HG03060 (cell line): ENCODE measurements around the gene HBG2.
A peak's percentile ranks its signal among the peaks of the same experiment; 100 is the strongest.
"Not testable (repeated sequence)": the region's sequence is repeated elsewhere in the genome, so short reads cannot be mapped to it uniquely, and the experiment has no call there.

ENCODE experiments used
- ATAC-seq: cut with Tn5 transposase; IDR thresholded peaks from one replicate; pipeline ENCODE4 v1.9.1; 2021; ENCODE audit warnings: low read depth, moderate number of reproducible peaks; ENCODE audit not compliant: unreplicated experiment

The HBG2 gene

DNA sequence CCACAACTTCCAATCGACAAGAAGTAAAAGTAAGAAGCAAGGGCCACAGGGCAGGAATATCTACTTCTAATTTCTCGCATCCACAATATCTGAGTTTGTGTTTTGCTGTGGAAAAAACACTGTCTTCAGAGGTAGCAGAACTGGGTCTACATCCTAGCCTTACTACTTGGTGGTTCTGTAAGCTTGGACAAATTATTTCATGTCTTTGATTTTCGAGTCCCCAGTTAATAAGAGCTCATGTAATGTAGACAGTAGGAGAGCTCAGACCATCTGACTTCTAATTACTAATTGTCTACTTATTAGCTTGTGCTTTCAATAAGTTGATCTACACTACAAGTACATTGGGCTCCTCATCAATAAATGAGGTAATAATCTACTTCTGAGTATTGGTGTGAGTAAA lies 28.5 kb upstream of the HBG2 start:
- ATAC-seq, result no peak

DNA sequence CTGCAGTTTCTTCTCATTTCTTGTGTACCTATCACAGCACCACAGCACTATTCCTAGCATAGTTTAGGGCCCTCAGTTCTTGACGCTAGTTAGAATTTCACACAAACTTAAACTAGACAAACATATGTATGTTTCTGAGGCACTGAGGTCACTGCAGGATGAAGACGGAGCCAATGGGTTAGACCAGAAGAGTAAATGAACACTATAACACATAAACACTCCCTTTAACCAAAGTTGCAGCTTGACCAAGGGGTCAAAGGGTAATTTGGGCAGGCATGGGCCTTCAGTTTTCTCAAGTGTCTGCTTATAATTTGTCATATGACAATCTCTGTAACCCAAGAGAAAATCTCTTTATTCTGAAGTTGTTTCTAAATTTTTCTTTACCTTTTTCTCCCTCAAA lies 28.0 kb upstream of the HBG2 start:
- no peak for ATAC-seq

DNA sequence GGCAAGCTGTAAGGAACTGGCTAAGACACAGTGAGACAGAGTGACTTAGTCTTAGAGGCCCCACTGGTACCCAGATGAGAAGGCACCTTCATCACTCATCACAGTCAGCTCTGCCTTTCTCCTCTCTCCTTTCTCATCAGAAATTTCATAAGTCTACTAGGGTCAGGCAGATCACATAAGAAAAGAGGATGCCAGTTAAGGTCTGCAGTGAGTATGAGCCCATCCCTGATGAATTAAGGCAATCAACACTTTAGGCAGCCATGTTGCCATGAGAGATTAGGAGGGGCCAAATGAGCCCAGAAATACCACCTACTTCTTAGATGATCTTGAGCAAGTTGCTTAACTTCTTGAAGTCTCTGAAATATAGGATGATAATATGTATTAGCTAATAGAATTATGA lies 27.0 kb upstream of the HBG2 start:
- no peak for ATAC-seq

DNA sequence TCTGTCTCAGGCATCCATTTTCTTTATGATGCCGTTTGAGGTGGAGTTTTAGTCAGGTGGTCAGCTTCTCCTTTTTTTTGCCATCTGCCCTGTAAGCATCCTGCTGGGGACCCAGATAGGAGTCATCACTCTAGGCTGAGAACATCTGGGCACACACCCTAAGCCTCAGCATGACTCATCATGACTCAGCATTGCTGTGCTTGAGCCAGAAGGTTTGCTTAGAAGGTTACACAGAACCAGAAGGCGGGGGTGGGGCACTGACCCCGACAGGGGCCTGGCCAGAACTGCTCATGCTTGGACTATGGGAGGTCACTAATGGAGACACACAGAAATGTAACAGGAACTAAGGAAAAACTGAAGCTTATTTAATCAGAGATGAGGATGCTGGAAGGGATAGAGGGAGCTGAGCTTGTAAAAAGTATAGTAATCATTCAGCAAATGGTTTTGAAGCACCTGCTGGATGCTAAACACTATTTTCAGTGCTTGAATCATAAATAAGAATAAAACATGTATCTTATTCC lies 26.1 kb upstream of the HBG2 start:
- peak; percentile 93 for ATAC-seq

DNA sequence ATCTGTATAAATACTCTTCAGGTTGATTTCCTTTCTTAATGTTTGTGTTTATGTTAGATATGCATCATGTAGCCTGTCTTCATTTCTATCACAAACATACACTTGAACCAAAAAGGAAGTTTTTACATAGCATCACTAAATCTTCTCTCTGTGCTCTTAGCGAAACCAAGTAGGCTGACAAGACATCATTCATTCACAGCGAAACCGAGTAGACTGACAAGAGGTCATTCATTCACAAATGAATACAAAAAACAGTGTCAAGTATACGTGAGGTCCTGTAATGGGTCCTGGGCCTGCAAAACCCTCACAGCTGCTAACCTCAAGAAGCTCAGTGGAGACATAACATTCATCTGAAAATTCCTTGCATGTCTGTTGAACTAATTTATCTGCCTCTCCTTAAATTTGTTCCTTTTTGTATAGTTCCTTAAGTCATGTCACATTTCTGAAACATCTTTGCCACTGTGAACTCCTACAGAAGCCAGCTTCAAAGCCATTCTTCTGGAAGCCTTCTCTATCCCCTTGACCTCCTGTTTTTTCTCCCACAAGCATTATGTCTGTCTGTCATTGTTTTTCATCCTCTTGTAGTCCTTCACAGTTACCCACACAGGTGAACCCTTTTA lies 25.0 kb upstream of the HBG2 start:
- ATAC-seq, result no peak

DNA sequence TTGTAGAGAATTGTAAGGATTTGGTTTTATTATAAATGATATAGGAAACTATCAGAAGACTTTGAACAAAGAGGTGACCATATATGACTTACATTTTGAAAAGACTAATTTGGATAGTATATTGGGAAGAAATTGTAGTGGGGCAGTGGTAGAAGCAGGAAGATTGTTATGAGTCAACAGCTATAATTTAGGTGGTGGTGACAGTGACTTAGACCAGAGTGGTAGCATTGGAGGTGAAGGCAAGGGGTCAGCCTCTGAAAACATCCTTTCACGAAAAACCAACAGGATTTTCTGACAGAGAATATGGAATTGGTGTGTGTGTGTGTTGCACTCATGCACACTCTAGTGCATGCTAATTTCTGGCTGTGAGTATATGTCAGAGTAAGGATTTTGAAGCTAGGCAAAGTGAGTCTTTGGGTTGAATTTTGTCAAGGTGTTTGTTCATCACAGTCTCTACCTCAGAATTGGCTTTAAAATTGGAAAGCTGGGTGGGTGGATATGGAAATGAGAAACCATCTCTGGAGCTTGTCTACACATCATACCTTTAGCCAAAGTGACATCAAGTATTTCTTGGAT lies 23.3 kb upstream of the HBG2 start:
- peak; percentile 42 for ATAC-seq

DNA sequence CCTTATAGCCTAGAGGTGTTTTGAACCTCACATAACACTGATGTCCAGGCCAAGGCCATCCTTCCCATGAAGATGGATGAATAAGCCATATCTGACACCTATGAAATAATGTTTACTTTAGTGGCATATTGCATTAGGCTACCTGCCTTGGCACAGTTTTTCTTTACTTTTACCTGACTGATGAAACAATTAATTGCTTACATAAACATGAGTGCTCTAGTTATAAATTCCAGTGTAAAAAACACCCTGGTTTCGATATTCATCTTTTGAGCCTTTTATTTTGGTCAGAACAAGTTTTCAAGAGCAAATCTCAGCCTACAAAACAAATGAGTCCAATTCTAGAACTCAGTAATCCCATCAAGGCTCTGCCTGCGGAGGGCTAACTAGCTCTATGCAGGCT lies 22.1 kb upstream of the HBG2 start:
- ATAC-seq, result no peak

DNA sequence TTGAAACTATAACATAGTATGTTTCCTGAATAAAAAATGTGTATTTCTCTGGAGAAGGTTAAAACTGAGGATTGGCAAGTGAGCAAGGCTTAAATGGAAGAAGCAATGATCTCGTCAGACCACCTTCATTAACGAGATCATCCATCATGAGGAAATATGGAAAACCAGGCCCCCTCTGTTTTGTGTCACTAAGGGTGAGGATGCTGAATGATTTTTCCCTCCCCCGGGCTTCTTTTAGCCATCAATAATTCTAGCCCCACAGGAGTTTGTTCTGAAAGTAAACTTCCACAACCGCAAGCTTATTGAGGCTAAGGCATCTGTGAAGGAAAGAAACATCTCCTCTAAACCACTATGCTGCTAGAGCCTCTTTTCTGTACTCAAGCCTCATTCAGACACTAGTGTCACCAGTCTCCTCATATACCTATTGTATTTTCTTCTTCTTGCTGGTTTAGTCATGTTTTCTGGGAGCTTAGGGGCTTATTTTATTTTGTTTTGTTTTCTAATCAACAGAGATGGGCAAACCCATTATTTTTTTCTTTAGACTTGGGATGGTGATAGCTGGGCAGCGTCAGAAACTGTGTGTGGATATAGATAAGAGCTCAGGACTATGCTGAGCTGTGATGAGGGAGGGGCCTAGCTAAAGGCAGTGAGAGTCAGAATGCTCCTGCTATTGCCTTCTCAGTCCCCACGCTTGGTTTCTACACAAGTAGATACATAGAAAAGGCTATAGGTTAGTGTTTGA lies 21.0 kb upstream of the HBG2 start:
- ATAC-seq, result no peak

DNA sequence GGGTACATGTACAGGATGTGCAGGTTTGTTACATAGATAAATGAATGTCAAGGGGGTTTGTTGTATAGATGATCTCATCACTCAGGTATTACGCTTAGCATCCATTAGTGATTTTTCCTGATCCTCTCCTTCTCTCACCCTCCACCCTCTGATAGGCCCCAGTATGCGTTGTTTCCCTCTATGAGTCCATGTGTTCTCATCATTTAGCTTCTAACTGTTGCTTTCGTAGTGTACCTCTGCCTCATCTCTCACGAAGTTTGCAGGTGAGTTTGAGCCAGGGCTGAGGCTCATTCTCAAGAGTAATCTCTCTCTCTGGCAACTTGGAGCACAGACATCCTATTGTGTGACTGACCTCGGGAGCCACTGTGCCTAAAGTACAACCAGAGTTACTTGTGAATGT lies 19.8 kb upstream of the HBG2 start:
- no peak for ATAC-seq

DNA sequence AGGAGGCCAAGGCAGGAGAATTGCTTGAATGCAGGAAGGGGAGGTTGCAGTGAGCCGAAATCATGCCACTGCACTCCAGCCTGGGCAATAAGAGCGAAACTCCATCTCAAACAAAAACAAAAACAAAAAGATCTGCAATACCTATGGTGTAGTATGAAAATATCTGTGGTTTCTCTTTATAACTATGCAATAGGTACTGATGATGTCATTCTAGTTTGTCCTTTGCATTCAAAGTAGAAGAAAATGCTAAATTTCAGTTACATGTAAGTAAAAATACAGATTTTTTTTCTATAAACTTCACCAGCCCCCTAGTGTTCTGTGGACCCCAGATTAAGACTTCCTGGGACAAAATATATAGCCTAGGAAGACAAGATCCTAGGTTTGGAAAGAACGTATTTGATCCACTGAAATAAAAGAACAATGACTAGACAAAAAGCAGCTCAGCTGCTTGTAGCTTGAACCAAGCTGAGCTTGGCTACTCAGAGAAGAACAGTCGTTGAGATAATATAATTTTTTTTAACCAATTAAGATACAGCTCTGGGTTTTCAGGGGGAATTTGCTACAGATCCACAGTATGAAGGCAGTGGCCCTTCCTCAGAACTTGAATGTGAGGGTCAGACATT lies 17.9 kb upstream of the HBG2 start:
- no peak for ATAC-seq

DNA sequence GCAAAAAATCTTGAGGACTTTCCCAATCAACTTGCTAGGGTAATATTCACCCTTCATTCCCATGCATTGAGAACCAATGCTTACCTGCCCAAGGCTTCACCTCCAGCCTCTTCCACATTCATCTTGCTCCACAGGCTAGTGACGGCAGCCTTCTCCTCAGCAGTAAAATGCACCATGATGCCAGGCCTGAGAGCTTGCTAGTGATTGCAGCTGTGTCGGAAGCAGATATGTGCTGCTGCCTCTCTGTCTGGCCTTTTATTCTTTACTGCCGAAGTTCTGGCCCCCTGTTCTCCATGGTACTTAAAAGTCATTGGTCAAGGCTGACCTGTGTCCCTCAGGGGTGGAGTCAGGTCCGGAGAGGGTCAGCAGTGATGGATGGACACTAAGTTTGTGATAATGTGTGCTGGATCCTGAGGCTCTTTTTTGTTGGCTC lies 15.2 kb upstream of the HBG2 start, which contains the start of gene HBE1:
TSS of gene HBE1 (minus strand) at position 231 of the 433 bp plus-strand sequence. CDS start at position 176, 55 bp downstream.
- no peak for ATAC-seq

DNA sequence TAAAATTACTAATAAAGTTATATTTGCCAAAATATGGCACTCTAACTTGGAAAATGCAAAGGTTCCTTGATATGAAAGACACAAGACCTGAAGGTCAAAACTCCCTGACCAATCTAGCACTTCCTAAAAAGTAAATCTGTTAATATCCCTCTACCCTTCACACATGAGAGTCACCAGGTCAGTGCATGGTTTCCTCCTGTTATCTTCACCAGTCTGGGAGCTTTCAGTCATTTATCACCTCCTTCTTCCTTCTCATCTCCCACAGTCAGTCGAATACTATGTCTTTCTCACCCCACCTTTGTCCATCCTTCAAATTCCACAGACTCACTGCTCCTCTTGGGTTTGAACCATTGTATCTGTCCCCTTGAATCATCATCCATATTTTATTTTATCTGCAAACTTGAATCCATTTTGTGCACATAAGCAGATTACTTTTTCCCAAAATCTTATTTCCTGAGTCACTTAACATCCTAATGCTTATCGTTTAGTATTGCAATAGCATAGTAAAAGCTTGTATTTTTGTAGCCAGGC lies 12.5 kb upstream of the HBG2 start:
- no peak for ATAC-seq

DNA sequence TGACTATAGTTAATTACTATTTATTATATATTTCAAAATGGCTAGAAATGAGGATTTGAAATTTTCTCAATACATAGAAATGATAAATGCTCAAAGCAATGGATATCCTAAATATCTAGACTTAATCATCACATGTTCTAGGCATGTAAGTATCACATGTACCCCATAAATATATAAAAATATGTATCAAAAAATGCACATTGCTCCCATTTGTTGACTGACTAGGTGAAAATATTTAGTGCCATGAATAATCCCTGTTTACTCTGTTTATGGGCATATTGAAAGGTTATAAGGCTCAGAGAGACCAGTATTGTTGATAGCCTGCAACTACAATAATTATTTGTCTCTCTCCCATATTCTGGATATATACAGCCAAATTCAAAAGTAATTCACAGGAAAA lies 12.0 kb upstream of the HBG2 start:
- ATAC-seq, result no peak

DNA sequence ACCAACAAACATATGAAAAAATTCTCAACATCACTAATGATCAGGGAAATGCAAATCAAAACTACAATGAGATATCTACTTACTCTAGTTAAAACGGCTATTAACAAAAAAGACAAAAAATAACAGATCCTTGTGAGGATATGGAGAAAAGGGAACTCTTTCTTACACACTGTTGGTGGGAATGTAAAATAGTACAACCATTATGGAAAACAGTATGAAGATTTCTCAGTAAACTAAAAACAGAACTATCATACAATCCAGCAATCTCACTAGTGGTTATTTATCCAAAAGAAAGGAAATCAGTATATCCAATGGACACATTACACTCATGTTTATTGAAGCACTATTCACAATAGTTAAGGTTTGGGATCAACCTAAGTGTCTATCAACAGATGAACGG lies 11.3 kb upstream of the HBG2 start:
- ATAC-seq, result no peak

DNA sequence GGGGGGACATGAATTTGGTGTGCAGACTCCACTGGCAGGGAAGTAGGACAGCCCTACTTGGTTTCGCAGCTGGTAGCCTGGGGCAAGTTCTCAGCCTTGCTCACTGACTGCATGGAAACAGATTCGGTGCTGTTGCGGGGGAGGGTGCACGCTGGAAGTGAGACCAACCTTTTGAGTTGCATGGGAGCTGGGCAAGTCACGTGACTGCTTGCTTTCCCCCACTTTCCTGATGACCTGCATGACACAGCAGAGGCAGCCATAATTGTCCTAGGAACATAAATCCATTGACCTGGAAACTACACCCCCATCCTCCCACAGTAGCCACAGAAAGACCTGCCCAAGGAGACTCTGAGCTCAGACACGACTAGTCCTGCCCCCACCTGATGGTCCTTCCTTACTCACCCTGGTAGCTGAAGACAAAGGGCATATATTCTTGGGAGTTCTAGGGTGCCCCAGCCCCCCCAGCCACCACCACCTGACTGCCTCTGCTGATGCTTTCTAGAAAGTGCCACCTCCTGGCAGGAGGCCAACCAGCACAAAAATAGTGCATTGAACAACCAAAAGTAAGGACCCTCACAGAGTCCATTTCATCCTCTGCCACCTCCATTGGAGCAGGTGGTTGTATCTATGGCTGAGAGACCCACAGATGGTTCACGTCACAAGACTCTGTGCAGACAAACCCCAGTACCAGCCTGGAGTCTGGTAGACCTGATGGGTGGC lies 4.1 kb upstream of the HBG2 start:
- ATAC-seq, result no peak

DNA sequence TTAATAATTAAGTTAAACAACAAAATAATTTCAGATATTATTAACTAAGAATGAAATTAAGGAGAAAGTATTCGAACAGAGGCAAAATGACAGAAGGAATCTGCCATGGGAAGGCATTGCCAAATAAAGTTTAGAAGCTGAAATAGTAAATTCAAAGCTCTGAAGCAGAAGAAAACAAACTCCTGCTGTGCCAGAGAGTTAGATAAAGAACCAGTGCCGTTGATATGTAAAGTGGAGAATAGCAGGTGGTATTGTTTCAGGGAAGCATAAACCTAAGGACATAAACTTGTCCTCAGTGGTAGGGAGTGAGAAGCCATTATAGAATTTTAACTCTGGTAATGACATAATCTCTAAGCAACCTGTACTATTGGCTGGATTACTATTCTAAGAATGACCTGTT lies 2.7 kb upstream of the HBG2 start:
- ATAC-seq, result no peak

DNA sequence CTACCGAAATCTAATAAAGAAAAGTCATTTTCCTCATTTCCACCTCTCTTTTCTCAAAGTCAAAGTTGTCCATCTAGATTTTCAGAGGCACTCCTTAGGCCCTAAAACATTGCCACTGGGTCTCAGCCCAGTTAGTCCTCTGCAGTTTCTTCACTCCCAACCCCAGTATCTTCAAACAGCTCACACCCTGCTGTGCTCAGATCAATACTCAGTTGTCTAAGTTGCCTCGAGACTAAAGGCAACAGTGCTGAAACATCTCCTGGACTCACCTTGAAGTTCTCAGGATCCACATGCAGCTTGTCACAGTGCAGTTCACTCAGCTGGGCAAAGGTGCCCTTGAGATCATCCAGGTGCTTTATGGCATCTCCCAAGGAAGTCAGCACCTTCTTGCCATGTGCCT lies 558 bp downstream of the HBG2 start:
- not testable (repeated sequence) for ATAC-seq

DNA sequence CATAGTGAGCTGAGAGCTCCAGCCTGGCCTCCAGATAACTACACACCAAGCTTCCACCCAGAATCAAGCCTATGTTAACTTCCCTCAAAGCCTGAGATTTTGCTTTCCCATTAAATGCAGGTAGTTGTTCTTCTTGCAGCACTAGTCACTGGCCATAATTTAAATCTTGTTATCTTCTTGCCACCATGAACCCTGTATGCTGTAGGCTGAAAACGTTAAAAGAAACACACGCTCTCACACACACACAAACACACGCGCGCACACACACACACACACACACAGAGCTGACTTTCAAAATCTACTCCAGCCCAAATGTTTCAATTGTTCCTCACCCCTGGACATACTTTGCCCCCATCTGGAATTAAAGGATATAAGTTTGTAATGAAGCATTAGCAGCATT lies 1.1 kb downstream of the HBG2 start:
- not testable (repeated sequence) for ATAC-seq

DNA sequence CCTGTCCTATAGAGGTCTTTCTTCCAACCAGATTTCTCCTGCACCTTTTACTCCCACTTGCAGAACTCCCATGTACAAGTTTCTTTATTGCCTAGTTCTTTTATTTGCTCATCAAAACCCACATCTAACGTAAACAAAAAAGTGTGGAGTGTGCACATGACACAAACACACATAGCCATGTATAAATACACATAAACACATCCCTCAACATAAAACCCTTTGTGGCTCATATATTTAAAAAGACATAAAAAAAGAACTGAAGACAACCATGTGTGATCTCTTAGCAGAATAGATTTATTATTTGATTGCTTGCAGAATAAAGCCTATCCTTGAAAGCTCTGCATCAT lies 1.7 kb downstream of the HBG2 start:
- ATAC-seq, result no peak

DNA sequence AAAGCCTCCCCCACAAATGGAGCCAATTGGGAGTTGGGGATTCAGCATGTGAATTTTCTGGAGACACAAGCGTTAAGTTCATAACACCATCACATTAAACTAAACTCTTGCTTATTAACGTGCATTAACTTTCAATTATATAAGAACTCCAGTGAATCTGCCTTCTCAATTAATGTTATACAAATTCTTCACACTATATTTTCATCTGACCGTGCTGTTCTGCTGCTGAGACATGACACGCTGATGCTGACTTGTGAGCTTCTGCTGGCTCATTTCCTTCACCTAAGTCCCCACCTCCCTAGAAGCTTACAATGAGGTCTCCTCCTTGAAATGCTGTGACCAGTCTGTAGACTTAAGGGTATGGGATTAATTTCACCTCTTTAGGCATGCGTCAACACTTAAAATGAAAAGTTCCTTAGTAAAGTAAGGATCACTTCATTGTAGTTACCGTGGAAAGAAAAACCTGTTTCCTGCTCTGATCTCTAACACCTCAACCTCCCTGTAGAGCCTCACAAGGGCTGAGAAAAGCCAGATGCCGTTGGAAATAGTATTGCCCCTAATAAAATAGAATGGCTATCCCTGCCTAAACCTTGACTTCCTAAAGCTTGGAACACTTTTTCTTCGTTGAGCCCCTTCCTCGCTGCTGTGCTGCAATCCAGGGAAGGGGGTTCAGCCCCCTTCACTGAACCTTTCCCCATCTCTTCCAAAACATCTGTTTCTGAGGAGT lies 2.2 kb downstream of the HBG2 start:
- no peak for ATAC-seq
